ENCODE data around the gene THPO. TPM values are rescaled to one million over a fixed set of nuclear protein-coding genes. Genes with fewer than 3 reads are reported as not detected.

Gene THPO
- total RNA-seq, result not detected

DNA sequence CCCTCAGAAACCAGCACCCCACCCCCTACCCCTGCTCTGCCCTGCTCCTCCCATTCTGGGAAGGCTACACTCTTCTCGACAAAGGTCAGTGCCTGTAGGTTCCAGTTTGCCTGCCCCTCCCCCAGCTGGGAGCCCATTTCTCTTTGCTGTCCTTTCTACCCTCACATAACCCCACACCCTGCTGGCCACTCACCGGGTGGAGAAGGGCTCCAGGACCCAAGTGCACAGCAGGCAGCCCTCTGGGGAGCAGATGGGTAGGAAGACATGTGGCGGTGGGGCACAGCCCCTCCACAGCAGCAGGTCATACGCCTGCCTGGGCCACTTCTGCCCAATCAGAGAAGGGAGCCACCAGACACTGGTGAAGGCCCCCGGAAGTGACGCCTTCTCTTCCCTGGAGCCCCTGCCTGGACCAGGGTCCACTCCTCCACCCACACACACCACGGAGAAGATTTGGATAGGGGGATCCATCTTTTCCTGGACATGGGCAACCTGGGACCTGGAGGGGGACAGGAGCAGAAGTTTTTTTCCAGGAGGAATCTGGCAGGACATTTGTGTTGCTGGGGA lies at the start of gene THPO:
Gene THPO (minus strand): TSS at position 326 of the 564 bp plus-strand sequence. CDS start 1,948 bp downstream, outside the sequence.
- DNase-seq (ENCODE audit: low read depth in 2 of 3, low spot score in 2 of 3), result no peak

DNA sequence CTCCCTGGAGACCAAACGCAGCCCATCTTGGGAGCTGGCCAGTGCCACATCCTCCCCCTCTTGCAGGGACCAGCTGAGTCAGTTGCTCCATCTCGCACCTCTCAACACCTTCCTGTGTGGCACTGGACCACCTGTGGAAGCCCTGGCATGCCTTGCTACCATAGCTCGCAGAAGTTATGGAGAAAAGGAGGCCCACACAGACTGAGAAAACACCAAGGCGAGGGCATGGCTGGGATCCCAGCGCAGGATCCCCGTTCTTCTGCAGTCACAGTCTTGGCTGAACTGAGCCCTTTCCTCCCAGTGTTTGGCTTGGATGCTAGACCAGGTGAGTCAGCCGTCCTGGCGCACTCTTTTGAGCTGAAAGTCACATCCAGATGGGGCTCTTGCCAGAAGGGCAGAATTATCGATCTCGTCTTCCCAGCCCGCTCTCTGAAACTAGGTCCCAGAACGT lies 48.7 kb upstream of the THPO start:
- DNase-seq (ENCODE audit: low read depth in 2 of 3, low spot score in 2 of 3), result no peak

DNA sequence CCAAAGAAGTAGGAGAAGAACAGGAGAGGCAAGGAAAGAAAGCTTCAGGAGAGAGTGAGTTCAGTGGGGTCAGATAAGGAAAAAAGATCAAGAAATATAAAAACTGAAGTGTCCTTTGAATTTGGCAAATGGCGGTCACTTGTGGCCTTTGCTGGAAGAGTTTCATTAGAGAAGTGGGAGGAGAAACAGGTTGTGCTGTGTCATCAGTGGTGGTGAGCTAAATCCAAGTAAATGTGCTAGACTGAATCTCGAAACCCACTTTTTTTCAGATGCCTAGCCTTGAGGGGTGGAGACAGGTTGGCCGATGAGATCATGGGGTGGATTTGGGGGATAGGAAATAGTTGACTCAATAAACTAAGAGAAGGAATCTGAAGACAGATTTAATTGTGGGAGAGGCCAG lies 45.6 kb upstream of the THPO start:
- no peak for DNase-seq (ENCODE audit: low read depth in 2 of 3, low spot score in 2 of 3)

GRCh38 chr3:184419171-184419570 lies 41.2 kb upstream of the THPO start:
- DNase-seq (ENCODE audit: low read depth in 2 of 3, low spot score in 2 of 3), result no peak

DNA sequence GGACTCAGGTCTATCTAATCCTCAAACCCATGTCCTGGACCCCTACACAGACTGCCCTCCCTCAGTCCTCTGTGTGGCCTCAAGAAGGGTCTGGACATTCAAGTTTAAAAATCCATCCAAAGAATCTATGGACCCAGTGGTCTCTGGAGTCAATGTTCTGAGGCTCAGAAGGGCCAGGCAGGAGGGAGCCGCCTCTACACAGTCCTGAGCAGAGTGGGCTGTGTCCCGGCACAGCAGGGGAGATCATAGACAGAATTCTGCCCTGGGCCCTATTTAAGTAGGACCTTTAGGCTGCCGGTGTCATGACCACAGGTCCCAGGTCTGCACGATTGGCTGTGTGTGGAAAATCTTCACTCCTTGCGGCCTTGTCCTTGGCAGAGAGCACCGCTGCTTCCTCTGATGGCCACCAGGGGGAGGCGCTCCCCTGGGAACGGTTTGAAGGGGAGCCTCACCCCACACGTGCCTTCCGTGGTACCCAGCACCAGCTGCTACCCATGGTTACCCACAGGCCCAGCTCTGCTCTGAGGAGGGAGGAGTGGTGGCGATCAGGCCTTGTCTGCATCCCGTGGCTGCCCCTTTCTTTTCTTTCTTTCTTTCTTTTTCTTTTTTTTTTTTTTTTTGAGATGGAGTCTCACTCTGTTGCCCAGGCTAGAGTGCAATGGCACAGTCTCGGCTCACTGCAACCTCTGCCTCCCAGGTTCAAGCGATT lies 39.8 kb upstream of the THPO start:
- DNase-seq (ENCODE audit: low read depth in 2 of 3, low spot score in 2 of 3), result peak; percentile 41 to 88 (median 83)

- DNase-seq (ENCODE audit: low read depth in 2 of 3, low spot score in 2 of 3), result no peak
Observed at GRCh38 chr3:184415203-184415490, 37.1 kb upstream of the THPO start.

DNA sequence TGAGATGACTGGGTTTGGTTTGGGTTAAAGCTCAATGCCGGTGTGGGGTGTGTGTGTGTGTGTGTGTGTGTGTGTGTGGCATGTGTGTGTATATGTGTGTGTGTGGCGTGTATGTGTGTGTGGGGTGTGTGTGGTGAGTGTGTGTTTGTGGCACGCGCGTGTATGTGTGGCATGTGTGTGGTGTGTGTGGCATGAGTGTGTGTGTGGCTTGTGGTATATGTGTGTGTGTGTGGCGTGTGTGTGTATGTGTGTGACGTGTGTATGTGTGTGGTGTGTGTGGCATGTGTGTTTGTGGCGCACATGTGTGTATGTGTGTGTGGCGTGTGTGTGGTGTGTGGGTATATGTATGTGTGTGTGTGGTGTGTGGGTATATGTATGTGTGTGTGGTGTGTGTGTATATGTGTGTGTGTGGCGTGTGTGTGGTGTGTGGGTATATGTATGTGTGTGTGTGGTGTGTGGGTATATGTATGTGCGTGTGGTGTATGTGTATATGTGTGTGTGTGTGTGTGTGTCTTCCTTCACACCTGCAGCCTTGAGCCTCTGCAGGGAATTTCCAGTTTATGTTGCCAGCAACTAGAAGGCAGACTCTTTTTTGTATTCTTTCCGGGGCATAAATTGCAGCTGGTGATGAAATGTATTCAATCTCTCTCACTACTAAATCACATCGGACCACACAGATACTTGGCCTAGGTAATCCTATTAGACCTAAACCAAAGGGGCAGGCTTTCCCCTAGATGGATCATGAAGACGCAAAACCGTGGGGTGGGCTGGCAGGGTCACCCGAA lies 36.6 kb upstream of the THPO start:
- no peak for DNase-seq (ENCODE audit: low read depth in 2 of 3, low spot score in 2 of 3)

- DNase-seq (ENCODE audit: low read depth in 2 of 3, low spot score in 2 of 3), result no peak
Observed at GRCh38 chr3:184409946-184410500, 32.0 kb upstream of the THPO start.

- no peak for DNase-seq (ENCODE audit: low read depth in 2 of 3, low spot score in 2 of 3)
Observed at GRCh38 chr3:184409331-184409926, 31.4 kb upstream of the THPO start.

- peak in 2 of 3 donors; percentile 40 to 81 for DNase-seq (ENCODE audit: low read depth in 2 of 3, low spot score in 2 of 3)
Observed at GRCh38 chr3:184405075-184406030, 27.3 kb upstream of the THPO start.

- no peak for DNase-seq (ENCODE audit: low read depth in 2 of 3, low spot score in 2 of 3)
Observed at GRCh38 chr3:184399410-184399809, 21.4 kb upstream of the THPO start.

DNA sequence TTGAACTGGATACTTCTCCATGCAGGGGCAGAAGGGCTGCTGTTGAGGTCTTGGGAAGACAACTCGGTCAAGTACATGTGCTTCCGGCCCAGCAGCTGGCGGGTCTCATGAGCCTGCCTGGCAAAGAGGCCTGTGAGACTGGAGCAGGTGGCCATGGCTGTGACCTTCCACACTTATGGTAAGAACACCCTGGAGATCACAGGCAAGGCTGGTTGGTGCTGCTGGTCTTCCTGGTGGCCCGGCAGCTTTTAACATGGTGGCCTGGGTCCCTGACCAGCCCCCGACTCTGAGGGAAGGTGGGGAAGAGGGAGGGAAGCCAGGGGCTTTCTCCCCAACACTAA lies 17.3 kb upstream of the THPO start:
- DNase-seq (ENCODE audit: low read depth in 2 of 3, low spot score in 2 of 3), result no peak

DNA sequence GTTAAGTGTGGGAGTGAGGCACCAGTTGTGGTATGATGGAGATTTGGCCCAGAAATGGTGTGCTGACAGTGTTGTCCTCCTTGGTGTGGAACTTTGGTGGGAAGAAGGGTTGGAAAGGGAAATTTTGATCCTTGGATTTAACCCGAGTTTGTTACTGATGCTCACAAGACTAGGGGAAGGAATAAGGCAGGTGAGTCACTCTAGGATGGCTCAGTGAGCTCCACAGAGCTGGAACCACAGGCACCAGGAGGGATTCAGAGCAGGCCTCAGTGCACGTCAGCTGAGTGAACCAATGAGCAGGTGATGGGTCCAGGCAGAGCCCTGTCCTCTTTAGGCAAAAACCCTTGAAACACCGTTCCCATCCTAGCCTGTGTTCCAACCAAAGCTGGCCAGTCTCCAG lies 13.3 kb upstream of the THPO start:
- DNase-seq (ENCODE audit: low read depth in 2 of 3, low spot score in 2 of 3), result no peak

DNA sequence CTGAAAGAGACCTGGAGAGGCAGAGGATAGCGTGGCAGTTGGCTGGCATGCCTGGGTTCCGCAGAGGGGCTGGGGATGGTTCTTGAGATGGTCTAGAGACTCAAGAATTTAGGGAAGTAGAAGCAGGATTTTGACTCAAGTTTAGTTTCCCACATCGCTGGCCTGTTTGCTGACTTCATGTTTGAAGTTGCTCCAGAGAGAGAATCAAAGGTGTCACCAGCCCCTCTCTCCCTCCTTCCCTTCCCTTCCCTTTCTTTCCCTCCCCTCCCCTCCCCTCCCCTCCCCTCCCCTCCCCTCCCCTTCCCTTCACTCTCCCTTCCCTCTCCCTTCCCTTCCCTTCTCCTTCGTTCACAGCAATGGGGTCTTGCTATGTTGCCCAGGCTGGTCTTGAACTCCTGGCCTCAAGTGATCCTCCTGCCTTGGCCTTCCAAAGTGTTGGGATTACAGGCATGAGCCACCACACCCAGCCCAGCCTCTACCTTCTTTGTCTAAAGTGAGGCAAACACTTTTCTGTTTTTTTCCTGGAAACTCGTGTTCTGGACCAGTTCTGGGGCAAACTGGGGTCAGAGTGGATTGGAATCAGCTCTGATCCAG lies 12.0 kb upstream of the THPO start:
- DNase-seq (ENCODE audit: low read depth in 2 of 3, low spot score in 2 of 3), result no peak

DNA sequence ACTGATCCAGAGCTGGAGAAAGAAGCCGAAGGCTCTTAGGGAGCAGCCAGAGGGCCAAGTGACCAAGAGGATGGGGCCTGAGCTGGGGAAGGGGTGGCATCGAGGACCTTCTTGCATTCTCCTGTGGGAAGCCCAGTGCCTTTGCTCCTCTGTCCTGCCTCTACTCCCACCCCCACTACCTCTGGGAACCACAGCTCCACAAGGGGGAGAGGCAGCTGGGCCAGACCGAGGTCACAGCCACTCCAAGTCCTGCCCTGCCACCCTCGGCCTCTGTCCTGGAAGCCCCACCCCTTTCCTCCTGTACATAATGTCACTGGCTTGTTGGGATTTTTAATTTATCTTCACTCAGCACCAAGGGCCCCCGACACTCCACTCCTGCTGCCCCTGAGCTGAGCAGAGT lies 11.4 kb upstream of the THPO start:
- no peak for DNase-seq (ENCODE audit: low read depth in 2 of 3, low spot score in 2 of 3)

GRCh38 chr3:184388936-184389230 lies 10.9 kb upstream of the THPO start:
- no peak for DNase-seq (ENCODE audit: low read depth in 2 of 3, low spot score in 2 of 3)

DNA sequence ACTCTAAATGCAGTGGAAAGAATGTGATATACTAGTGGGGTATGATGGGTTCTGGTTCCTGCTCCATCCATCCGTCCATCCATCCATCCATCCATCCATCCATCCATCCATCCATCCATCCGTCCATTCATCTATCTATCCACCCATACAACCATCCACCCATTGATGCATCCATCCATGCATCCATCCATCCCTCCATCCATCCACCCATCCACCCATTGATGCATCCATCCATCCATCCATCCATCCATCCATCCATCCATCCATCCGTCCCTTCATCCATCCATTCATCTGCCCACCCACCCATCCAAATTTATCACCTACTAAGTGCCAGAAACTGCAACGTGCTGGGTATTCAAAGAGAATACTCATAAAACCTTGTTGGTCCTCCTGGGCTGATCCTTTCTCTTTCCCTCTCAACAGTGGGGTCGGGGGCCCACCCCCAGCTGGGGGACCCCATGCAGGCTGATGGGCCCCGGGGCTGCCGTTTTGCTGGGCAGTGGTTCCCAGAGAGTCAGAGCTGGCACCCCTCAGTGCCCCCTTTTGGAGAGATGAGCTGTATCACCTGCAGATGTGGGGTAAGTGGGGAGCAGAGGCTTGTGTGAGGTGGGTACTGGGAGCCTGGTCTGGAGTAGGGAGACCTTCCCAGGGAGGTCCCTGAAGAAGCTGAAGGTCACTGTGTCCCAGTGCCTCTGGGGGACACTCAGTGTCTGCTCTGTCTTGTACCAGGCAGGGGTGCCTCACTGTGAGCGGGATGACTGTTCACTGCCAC lies 10.3 kb upstream of the THPO start:
- DNase-seq (ENCODE audit: low read depth in 2 of 3, low spot score in 2 of 3), result no peak

DNA sequence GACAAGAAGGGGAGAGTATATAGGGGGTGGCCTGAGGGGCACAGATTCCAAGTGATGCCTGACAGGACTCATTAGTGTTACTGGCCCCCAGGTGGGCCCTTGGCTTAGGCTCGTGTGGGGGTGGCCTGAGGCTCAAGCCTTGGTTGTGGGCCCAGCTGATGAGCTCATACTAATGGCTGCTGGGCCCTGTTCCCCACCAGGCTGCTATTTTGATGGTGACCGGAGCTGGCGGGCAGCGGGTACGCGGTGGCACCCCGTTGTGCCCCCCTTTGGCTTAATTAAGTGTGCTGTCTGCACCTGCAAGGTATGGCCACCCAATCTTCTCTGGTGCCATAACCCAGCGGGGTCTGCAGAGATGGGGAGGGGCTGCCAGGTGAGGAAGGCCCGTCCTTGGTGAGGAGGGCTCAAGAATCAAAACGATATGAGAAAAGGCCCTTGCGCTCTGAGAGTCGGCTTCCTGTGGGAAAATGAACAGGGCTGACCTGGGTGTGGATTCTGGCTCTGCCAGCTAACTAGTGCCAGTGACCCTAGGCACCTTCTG lies 9.2 kb upstream of the THPO start:
- no peak for DNase-seq (ENCODE audit: low read depth in 2 of 3, low spot score in 2 of 3)
